DMS114 treated with DMSO at 0.1 percent for 48 hours (cell line): ENCODE measurements around the gene AKR1C2.
"Not testable (repeated sequence)": the region's sequence is repeated elsewhere in the genome, so short reads cannot be mapped to it uniquely, and the experiment has no call there.

Experiments used
- DNase-seq: peaks from one replicate; lab custom pipeline; 2025; ENCODE audit not compliant: unreplicated experiment; lab: John Stamatoyannopoulos, UW

AKR1C2 gene

DNA sequence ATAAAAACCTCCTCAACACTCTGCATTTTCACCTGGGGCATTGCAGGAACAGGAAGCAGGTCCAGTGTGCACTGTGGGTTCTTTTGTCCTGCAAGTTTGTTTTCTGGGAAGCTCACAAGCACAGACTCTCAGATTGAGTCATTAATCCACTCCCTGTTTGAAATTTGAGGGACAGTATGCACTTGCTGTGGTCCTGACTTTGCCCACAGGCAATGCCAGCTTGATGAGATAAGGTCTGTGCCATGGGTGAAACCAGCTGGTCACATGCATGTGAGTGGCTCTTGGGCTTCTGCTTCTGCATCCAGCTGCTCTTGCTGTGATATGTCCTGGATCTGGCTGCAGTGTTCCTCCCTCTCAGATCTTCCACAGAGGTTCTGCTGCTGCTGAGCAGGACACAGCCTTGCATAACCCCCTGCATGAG, 21.8 kb upstream of the AKR1C2 start:
- not testable (repeated sequence) for DNase-seq

DNA sequence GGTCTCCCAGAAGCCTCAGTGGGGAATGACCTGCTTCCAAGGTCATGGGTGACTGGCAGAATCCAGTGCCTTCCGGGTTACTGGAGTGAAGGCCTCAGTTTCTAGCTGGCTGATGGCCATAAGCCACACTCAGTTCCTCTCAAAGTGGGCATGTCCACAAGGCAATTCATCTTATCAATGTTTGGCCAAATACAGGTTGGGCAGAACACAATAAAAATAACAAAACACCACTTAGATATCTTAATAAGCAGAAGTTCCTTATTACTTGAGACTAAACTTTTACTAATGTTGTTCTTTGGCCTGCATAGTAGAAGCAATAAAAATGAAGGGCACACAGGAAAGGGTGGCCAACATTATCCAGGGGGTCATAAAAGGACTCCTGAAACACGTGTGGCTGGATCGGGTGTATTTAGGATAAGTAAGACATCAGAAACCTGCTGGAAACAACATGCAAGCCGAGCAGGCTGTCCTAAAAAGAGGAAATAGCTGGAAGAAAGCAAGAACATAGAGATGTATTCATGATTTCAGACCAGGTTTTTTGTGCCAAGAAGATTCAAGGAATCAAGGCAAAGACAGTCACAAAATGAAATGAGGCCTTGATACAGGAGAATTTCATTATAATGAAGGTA, 19.6 kb upstream of the AKR1C2 start:
- DNase-seq: no peak

- DNase-seq: not testable (repeated sequence)
These were observed 18.1 kb upstream of the AKR1C2 start for GRCh38 chr10:5021624-5022290.

DNA sequence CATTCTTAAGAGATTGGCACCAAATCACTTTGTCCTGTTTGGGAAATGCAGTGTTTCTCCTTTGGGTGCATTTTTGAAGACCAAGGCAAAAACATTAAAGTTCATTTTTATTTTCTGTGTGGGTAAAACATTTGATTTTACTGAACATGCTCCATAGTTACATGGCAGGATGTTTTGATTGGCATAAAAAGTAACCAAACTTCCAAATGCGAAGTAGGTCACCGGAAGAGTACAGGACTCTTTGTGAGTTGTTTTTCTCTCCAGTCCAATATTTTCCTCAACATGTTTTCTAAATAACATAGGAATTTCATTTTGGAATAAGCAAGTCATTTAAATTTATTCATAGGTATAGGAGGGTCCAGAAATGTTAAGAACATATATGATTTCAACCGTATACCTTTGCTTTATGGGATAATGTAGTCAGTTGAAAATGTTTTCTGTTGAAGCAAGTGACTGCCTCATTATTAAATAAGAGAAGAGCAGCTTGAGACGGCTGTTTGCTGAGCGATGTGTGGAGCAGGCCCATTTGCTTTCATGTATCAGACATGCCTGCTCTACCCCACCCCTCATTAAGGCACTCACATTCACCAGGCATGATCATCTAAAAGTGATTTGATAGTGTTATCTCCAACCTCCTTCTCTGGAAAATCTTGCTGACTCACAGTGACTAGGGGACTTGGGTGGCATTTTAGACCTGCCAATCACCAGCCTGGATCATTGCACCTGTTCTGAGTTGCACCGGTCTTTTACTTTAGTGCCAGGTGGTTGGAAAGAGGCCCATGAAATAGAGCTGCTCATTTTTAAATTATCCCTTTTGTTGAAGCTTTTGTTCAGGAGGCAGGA, 16.3 kb upstream of the AKR1C2 start:
- not testable (repeated sequence) for DNase-seq

DNA sequence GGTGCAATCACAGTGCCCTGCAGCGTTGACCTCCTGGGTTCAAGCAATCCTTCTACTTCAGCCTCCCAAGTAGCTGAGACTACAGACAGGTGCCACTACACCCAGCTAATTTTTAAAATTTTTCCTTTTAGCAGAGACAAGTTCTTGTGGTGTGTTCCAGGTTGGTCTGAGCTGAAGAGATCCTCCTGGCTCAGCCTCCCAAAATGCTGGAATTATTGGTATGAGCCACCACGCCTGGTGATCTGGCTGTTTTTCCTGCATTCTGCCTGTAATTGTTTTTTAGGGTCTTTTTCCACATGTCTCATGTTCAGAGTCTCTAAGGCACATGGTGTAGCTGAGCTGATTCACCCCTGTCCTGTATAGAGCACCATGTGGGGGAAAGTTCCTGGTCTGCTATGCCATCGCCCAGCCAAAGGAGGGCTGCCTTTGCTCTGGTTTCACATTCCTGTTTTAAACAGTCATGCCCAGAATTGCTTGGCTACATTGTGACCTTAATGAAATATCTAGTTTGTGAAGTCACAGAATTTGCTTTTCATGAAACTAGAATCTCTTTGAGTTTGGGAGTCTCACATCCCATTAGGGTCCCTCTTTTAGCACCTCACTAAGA, 15.1 kb upstream of the AKR1C2 start:
- not testable (repeated sequence) for DNase-seq

DNA sequence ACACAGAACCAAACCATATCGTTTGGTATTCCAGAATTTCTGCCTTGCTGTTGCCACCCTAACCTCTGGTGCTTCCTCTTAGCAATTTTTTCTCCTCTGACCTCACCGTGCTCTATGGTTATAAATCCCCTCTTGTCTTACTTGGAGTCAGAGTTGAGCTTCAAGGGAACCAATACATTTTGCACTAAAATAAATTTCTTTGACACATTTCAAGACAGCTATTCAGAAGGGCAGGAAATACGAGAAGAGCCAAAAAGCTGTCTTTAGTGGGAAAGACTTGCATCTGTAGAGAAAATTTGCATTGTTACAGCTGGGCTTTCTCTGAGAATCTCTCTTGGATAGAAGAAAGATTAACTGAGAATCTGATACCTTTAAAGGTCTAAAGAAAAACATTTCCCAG, 14.5 kb upstream of the AKR1C2 start:
- no peak for DNase-seq

- DNase-seq: no peak
These were observed 11.3 kb upstream of the AKR1C2 start for GRCh38 chr10:5014936-5015335.

DNA sequence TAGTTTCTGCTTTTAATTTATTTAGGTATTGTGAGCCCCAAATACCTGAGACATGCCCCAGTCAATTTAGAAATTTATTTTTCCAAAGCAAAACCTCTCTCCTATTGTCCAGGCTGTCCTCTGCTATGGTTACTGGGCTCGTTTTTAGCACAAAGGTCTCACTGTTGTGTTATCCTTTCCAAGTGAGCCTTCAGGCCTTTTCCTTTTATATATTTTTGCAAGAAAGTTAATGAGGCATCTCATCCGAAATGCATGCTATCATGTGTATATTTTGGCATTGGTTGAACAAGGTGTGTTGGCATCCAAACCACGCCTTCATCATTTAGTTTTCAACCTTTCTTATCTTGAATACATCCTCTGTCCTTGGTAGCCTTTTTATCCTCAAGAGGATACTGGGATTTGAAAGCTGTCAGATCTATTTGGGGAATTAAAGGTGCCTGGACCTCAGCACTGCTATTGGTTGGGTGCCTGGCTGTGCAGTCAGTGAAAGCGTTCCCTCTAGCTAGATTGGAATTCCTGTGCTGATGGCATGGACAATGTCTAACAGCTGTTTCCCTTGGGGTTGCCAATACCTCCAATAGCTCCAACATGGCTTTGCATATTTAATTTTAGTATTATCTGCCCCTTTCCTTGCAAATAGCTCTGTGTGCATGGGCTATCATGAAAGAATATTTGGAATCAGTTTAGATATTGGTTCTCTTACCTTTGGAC, 10.7 kb upstream of the AKR1C2 start:
- DNase-seq: not testable (repeated sequence)

DNA sequence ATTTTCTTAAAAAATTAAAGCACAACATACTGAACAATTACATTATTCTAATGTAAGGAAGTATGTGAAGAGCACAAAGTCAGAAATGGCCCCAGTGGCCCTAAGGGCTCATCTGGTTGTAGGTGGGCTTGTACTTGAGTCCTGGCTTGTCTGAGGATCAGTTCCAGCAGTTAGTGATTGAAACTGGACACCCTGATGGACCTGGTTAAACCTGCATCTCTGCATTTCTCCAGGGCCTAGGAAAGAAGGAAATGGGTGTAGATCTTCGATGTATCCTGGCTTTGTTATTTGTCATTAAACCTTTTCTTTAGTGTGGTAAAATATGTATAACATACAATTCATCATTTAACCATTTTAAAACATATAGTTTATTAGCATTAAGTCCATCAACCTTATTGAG, 9.7 kb upstream of the AKR1C2 start:
- no peak for DNase-seq

GRCh38 chr10:5012595-5012994, 8.9 kb upstream of the AKR1C2 start:
- DNase-seq: no peak

DNA sequence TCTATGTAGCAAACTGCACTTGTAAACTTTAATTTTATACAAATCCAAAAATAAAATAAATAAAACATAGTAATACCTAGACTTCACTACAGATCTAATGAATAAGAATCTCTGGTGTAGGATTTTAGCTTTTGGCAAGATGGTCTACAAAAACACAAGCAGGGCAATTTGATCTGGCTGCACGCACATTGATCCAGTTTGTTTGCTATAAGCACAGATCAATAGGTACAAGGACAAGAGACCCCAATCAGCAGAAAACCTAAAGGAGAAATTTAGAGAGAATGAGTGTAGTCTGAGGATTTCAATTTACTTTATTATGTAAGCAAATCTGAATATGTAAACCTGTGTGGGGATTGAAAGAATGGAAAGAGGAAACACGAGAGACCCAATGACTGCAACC, 7.7 kb upstream of the AKR1C2 start:
- not testable (repeated sequence) for DNase-seq

- not testable (repeated sequence) for DNase-seq
These were observed 6.4 kb upstream of the AKR1C2 start for GRCh38 chr10:5010043-5010442.

GRCh38 chr10:5008857-5009548, 5.3 kb upstream of the AKR1C2 start:
- not testable (repeated sequence) for DNase-seq

DNA sequence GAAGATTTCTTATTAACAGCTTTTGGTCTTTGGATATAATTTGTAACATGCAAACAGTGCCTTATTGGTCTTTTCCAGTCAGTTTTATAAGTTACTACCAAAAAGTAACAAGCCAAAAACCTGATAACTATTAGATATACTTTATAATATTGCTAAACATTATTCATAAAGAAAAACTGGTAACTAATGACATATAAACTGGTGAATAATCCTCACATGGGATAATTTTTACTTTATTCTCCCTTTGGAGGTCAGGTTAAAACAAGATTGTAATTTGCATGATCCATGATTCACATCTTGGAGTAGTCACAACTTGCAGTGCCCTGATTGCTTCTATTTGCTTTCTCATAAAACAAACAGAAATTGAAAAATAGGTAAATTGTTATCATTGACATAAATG, 844 bp upstream of the AKR1C2 start:
- not testable (repeated sequence) for DNase-seq

DNA sequence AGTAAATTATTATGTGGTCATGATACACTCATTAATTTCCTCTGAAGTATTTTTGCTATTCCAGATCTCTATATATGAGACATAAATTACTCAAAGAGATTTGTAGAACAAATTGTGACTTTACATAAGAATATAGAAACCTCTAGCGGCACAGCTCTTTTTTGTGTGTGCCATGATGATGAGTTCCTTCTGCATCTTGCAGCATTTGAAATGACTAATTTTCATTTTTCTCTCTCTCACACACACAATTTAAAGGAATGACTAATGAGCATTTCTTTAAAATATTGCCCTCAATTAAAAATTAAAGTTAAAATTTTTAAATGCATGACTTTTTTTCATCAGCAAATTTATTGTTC, 351 bp upstream of the AKR1C2 start:
- DNase-seq: not testable (repeated sequence)

GRCh38 chr10:5002013-5002727, 1.5 kb downstream of the AKR1C2 start:
- DNase-seq: no peak

GRCh38 chr10:4998671-4999070, 5.0 kb downstream of the AKR1C2 start:
- DNase-seq: no peak

DNA sequence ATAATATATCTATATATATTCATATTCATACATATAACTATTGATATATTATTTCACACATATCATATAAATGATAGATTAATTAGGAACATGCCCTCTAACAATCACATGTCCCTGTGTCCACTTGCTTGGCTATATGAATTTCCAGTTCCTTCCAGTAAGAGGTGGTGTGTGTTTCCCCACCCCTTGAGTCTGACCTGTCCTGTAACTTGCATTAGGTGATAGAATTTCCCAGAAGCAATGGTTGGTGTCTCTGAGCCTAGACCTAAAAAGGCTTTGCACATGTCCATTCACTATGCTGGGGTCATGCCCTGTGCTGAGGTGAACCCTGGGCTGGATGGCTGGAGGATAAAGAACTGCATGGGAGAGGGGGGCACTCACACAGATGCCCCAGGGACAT, 9.4 kb downstream of the AKR1C2 start:
- DNase-seq: not testable (repeated sequence)

- DNase-seq: not testable (repeated sequence)
These were observed 11.1 kb downstream of the AKR1C2 start for GRCh38 chr10:4992564-4992963.

DNA sequence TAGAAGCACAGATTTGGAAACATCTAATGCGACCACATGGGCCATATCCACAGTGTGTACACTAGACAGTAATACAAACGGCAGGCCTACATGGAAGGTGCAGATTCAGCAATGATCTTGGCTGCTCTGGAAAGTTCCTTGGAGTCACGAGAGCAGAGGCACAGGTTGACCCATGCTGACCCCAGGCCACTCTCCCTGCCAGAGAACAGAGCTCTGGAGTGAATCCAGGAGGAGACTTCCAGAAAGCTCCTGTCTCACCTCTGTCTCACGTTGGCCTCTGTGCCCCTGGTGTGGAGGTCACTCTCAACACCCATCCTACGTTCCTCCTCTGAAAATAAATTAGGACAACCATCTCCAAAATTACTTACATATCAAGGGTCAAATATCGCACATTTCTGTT, 12.2 kb downstream of the AKR1C2 start:
- DNase-seq: not testable (repeated sequence)
